NCI-H2029 treated with DMSO at 0.1 percent for 48 hours (cell line): ENCODE data around the gene TMEM47.

Source experiments
- DNase-seq: peaks from one replicate; lab custom pipeline; 2025; lab: John Stamatoyannopoulos, UW

The TMEM47 gene

GRCh38 chrX:34585561-34585960, 71.5 kb downstream of the TMEM47 start:
- DNase-seq: no peak

- no peak for DNase-seq
Observed at GRCh38 chrX:34584781-34585180, 72.3 kb downstream of the TMEM47 start.

- DNase-seq: no peak
Observed at GRCh38 chrX:34580069-34580468, 77.0 kb downstream of the TMEM47 start.

- DNase-seq: no peak
Observed at GRCh38 chrX:34578237-34578636, 78.8 kb downstream of the TMEM47 start.
